Tracheal epithelial cell (primary cell): ENCODE results near the gene SLC5A11. TPM values are rescaled to one million over a fixed set of nuclear protein-coding genes. Genes with fewer than 3 reads are reported as not detected.

Experiments used
- total RNA-seq: library from RNA; depleted of rRNA; stranded (reverse); fragments of >200 nt; gene quantifications from 2 replicates; pipeline ENCODE4 v1.2.1, GENCODE V29; 2014

Gene SLC5A11, protein sequence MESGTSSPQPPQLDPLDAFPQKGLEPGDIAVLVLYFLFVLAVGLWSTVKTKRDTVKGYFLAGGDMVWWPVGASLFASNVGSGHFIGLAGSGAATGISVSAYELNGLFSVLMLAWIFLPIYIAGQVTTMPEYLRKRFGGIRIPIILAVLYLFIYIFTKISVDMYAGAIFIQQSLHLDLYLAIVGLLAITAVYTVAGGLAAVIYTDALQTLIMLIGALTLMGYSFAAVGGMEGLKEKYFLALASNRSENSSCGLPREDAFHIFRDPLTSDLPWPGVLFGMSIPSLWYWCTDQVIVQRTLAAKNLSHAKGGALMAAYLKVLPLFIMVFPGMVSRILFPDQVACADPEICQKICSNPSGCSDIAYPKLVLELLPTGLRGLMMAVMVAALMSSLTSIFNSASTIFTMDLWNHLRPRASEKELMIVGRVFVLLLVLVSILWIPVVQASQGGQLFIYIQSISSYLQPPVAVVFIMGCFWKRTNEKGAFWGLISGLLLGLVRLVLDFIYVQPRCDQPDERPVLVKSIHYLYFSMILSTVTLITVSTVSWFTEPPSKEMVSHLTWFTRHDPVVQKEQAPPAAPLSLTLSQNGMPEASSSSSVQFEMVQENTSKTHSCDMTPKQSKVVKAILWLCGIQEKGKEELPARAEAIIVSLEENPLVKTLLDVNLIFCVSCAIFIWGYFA
- not detected in 2 replicates for total RNA-seq

DNA sequence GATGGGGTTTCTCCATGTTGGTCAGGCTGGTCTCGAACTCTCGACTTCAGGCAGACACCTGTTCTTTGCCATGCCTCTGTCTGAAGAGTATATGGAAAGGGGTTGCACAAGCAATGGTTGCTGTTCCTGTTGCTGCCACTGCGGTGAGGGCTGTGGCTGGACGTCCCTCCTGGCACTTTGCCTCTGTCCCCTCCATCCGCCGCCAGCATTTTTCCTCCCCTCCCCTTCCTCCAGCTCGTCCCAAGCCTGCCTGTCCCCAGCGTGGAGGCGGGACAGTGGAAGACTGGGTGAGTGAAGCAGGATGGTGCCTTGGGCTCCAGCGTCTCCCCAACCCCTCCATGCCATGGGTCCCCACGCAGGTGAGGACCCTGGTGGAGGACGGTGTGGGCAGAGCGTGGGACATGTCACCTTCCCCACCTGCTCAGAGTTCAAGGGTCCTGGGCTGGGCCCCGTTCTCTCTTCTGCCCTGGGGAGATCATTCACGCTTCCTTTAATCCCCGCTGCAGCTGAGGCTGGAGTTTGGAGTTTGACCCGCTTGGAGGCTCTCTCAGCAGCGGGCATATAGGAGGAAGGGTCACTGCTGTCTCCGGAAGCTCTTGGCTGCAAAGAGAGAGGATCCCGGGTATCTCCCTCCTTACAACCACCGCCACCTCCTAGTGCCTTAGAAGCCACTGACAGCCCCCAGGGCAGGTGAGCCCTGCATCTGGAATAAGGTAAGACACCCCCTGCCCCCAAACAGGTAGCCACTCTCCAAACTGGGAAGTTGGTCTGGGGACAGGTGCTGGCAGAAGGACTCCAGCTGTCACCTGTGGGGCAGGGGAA lies at the start of gene SLC5A11:
Gene SLC5A11, plus strand, starts transcription at position 238 of the 822 bp plus-strand sequence. CDS start 12,681 bp downstream, outside the sequence.

Other genes with a start within 250 kb of the SLC5A11 start
- gene TNRC6A, start 116.3 kb upstream of the SLC5A11 start, total RNA-seq, result 10.4 and 18.1 TPM in 2 replicates
- gene ARHGAP17, start 169.4 kb downstream of the SLC5A11 start, total RNA-seq, result 10.1 and 12.6 TPM in 2 replicates